ENCODE data around the gene LPAR3. TPM values are rescaled to one million over a fixed set of nuclear protein-coding genes. Genes with fewer than 3 reads are reported as not detected.

Gene LPAR3
- total RNA-seq, 5 donors from 2014 or later (not counting 1 experiment from before 2014, with no cell fraction given): 0.75 to 7.0 (median 2.9) TPM

GRCh38 chr1:84842748-84843231 is 50.2 kb downstream of the LPAR3 start:
- Histone ChIP-seq H3K36me3 (ENCODE audit: control insufficient read depth in 2 of 2, extremely low read depth in 1 of 2, insufficient read depth in 1 of 2, low read length in 1 of 2) (no peaks in the 10 kb centered on the region), H3K4me1 (ENCODE audit: control insufficient read depth in 1 of 2, extremely low read depth in 1 of 2, insufficient read depth in 2 of 2, low read length in 2 of 2) (peaks cover 7 to 8% of the 10 kb centered on the region in 2 experiments), H3K27ac (ENCODE audit: low read length) (no peak overlapping the region), H3K4me3 (ENCODE audit: control insufficient read depth in 1 of 2, extremely low read depth in 1 of 2, low read length in 1 of 2) (no peak overlapping the region), H3K27me3 (replicated peaks in 1 of 2; ENCODE audit: control insufficient read depth in 2 of 2, extremely low read depth in 1 of 2, insufficient read depth in 2 of 2, low read length in 1 of 2) (peaks cover 0 to 4% of the 10 kb centered on the region in 2 experiments), H3K9me3 (no peaks in the 10 kb centered on the region)
- H3K4me1 Mint-ChIP-seq: peaks cover 13 to 31% (median 17%) of the 10 kb centered on the region in 3 donors
- no CpG with 5 or more reads among the region's 3 CpGs for WGBS (ENCODE audit: insufficient coverage)
- no peaks in the 10 kb centered on the region for H3K36me3 Mint-ChIP-seq
- no peak for ATAC-seq (replicated peaks in 1 of 4)
- no peak overlapping the region for H3K4me3 Mint-ChIP-seq
- peaks cover 0 to 8% of the 10 kb centered on the region in 2 donors for H3K27me3 Mint-ChIP-seq
- ChIA-PET CTCF (no interaction called here), POLR2A (interaction anchor here in 1 of 2 donors (0.7 kb wide), 2 partner anchors 777 to 1148 kb away, joined by 3 read pairs; no protein-coding TSS in a partner anchor)
- H3K27ac Mint-ChIP-seq: no peak overlapping the region
- H3K9me3 Mint-ChIP-seq: peaks cover 0 to 4% (median 0%) of the 10 kb centered on the region in 3 donors
- DNase-seq: no peak

GRCh38 chr1:84841971-84842370 is 51.0 kb downstream of the LPAR3 start:
- no peak overlapping the region for H3K27ac Mint-ChIP-seq
- no peaks in the 10 kb centered on the region for H3K36me3 Mint-ChIP-seq
- Histone ChIP-seq H3K27ac (ENCODE audit: low read length) (no peak overlapping the region), H3K4me1 (ENCODE audit: control insufficient read depth in 1 of 2, extremely low read depth in 1 of 2, insufficient read depth in 2 of 2, low read length in 2 of 2) (peaks cover 0 to 2% of the 10 kb centered on the region in 2 experiments), H3K4me3 (ENCODE audit: control insufficient read depth in 1 of 2, extremely low read depth in 1 of 2, low read length in 1 of 2) (no peak overlapping the region), H3K9me3 (no peaks in the 10 kb centered on the region), H3K36me3 (ENCODE audit: control insufficient read depth in 2 of 2, extremely low read depth in 1 of 2, insufficient read depth in 1 of 2, low read length in 1 of 2) (no peaks in the 10 kb centered on the region), H3K27me3 (replicated peaks in 1 of 2; ENCODE audit: control insufficient read depth in 2 of 2, extremely low read depth in 1 of 2, insufficient read depth in 2 of 2, low read length in 1 of 2) (peaks cover 0 to 4% of the 10 kb centered on the region in 2 experiments)
- peaks cover 0 to 8% of the 10 kb centered on the region in 2 donors for H3K27me3 Mint-ChIP-seq
- POLR2A ChIA-PET: interaction anchor here (0.6 to 0.7 kb wide), 2 partner anchors 17 to 1147 kb away, joined by 3 to 4 read pairs; no protein-coding TSS in a partner anchor
- ATAC-seq (replicated peaks in 1 of 4) (no peak), DNase-seq (no peak)
- H3K9me3 Mint-ChIP-seq: peaks cover 0 to 4% (median 0%) of the 10 kb centered on the region in 3 donors
- WGBS (ENCODE audit: insufficient coverage): no CpG with 5 or more reads among the region's 2 CpGs
- CTCF ChIA-PET: no interaction called here
- H3K4me3 Mint-ChIP-seq: no peak overlapping the region
- peaks cover 5 to 23% (median 10%) of the 10 kb centered on the region in 3 donors for H3K4me1 Mint-ChIP-seq

- CTCF ChIA-PET: interaction anchor here in 1 of 2 donors (0.7 kb wide), 1 partner anchor 10 kb away, joined by 4 read pairs; no protein-coding TSS in a partner anchor
- POLR2A ChIA-PET: no interaction called here
Observed at GRCh38 chr1:84840346-84840745, 52.7 kb downstream of the LPAR3 start.

GRCh38 chr1:84839544-84839943 is 53.5 kb downstream of the LPAR3 start:
- ChIA-PET CTCF (interaction anchor here in 1 of 2 donors (0.6 kb wide), 1 partner anchor 13 kb away, joined by 3 read pairs; no protein-coding TSS in a partner anchor), POLR2A (no interaction called here)
- ATAC-seq (replicated peaks in 1 of 4): no peak
- Mint-ChIP-seq H3K4me3 (no peak overlapping the region), H3K9me3 (peaks cover 0 to 4% (median 0%) of the 10 kb centered on the region in 3 donors), H3K4me1 (peaks cover 0 to 20% (median 4%) of the 10 kb centered on the region in 3 donors), H3K36me3 (no peaks in the 10 kb centered on the region), H3K27ac (no peak overlapping the region), H3K27me3 (peaks cover 0 to 8% of the 10 kb centered on the region in 2 donors)
- DNase-seq: no peak
- no peaks in the 10 kb centered on the region for H3K9me3 ChIP-seq
- no peaks in the 10 kb centered on the region for H3K36me3 ChIP-seq (ENCODE audit: control insufficient read depth in 2 of 2, extremely low read depth in 1 of 2, insufficient read depth in 1 of 2, low read length in 1 of 2)
- H3K27ac ChIP-seq (ENCODE audit: low read length): no peak overlapping the region
- no peaks in the 10 kb centered on the region for H3K4me1 ChIP-seq (ENCODE audit: control insufficient read depth in 1 of 2, extremely low read depth in 1 of 2, insufficient read depth in 2 of 2, low read length in 2 of 2)
- WGBS (ENCODE audit: insufficient coverage): no CpG with 5 or more reads among the region's 1 CpG
- H3K4me3 ChIP-seq (ENCODE audit: control insufficient read depth in 1 of 2, extremely low read depth in 1 of 2, low read length in 1 of 2): no peak overlapping the region
- H3K27me3 ChIP-seq (replicated peaks in 1 of 2; ENCODE audit: control insufficient read depth in 2 of 2, extremely low read depth in 1 of 2, insufficient read depth in 2 of 2, low read length in 1 of 2): peaks cover 0 to 4% of the 10 kb centered on the region in 2 experiments

More at GRCh38 chr1:84840346-84840745, 52.7 kb downstream of the LPAR3 start:
- Mint-ChIP-seq H3K27me3 (peaks cover 0 to 8% of the 10 kb centered on the region in 2 donors), H3K4me3 (no peak overlapping the region), H3K27ac (no peak overlapping the region), H3K36me3 (no peaks in the 10 kb centered on the region), H3K4me1 (peaks cover 0 to 15% (median 4%) of the 10 kb centered on the region in 3 donors), H3K9me3 (peaks cover 0 to 4% (median 0%) of the 10 kb centered on the region in 3 donors)
- H3K9me3 ChIP-seq: no peaks in the 10 kb centered on the region
- H3K4me3 ChIP-seq (ENCODE audit: control insufficient read depth in 1 of 2, extremely low read depth in 1 of 2, low read length in 1 of 2): no peak overlapping the region
- no peaks in the 10 kb centered on the region for H3K4me1 ChIP-seq (ENCODE audit: control insufficient read depth in 1 of 2, extremely low read depth in 1 of 2, insufficient read depth in 2 of 2, low read length in 2 of 2)
- ATAC-seq (replicated peaks in 1 of 4): no peak
- no peak overlapping the region for H3K27ac ChIP-seq (ENCODE audit: low read length)
- peaks cover 0 to 4% of the 10 kb centered on the region in 2 experiments for H3K27me3 ChIP-seq (replicated peaks in 1 of 2; ENCODE audit: control insufficient read depth in 2 of 2, extremely low read depth in 1 of 2, insufficient read depth in 2 of 2, low read length in 1 of 2)
- H3K36me3 ChIP-seq (ENCODE audit: control insufficient read depth in 2 of 2, extremely low read depth in 1 of 2, insufficient read depth in 1 of 2, low read length in 1 of 2): no peaks in the 10 kb centered on the region
- no peak for DNase-seq

- Histone ChIP-seq H3K27ac (ENCODE audit: low read length) (no peak overlapping the region), H3K9me3 (no peaks in the 10 kb centered on the region), H3K4me3 (ENCODE audit: control insufficient read depth in 1 of 2, extremely low read depth in 1 of 2, low read length in 1 of 2) (no peak overlapping the region), H3K27me3 (replicated peaks in 1 of 2; ENCODE audit: control insufficient read depth in 2 of 2, extremely low read depth in 1 of 2, insufficient read depth in 2 of 2, low read length in 1 of 2) (peaks cover 0 to 4% of the 10 kb centered on the region in 2 experiments), H3K4me1 (ENCODE audit: control insufficient read depth in 1 of 2, extremely low read depth in 1 of 2, insufficient read depth in 2 of 2, low read length in 2 of 2) (no peaks in the 10 kb centered on the region), H3K36me3 (ENCODE audit: control insufficient read depth in 2 of 2, extremely low read depth in 1 of 2, insufficient read depth in 1 of 2, low read length in 1 of 2) (no peaks in the 10 kb centered on the region)
- Mint-ChIP-seq H3K36me3 (no peaks in the 10 kb centered on the region), H3K27ac (no peak overlapping the region), H3K4me1 (peaks cover 0 to 14% (median 2%) of the 10 kb centered on the region in 3 donors), H3K27me3 (peaks cover 0 to 4% of the 10 kb centered on the region in 2 donors), H3K9me3 (peaks cover 0 to 4% (median 0%) of the 10 kb centered on the region in 3 donors), H3K4me3 (no peak overlapping the region)
- no peak for DNase-seq
- POLR2A ChIA-PET: no interaction called here
- 86% methylated on average over 1 of the region's 3 CpGs for WGBS (ENCODE audit: insufficient coverage)
- CTCF ChIA-PET: no interaction called here
- ATAC-seq (replicated peaks in 1 of 4): no peak
Observed at GRCh38 chr1:84836145-84836544, 56.9 kb downstream of the LPAR3 start.

- H3K4me1 ChIP-seq (ENCODE audit: control insufficient read depth in 1 of 2, extremely low read depth in 1 of 2, insufficient read depth in 2 of 2, low read length in 2 of 2): no peaks in the 10 kb centered on the region
- CTCF ChIA-PET: no interaction called here
- peaks cover 0 to 4% (median 3%) of the 10 kb centered on the region in 3 donors for H3K9me3 Mint-ChIP-seq
- peaks cover 0 to 4% of the 10 kb centered on the region in 2 experiments for H3K27me3 ChIP-seq (replicated peaks in 1 of 2; ENCODE audit: control insufficient read depth in 2 of 2, extremely low read depth in 1 of 2, insufficient read depth in 2 of 2, low read length in 1 of 2)
- ATAC-seq (replicated peaks in 1 of 4) (no peak), DNase-seq (no peak)
- no peaks in the 10 kb centered on the region for H3K36me3 ChIP-seq (ENCODE audit: control insufficient read depth in 2 of 2, extremely low read depth in 1 of 2, insufficient read depth in 1 of 2, low read length in 1 of 2)
- H3K4me3 ChIP-seq (ENCODE audit: control insufficient read depth in 1 of 2, extremely low read depth in 1 of 2, low read length in 1 of 2): no peak overlapping the region
- H3K4me3 Mint-ChIP-seq: no peak overlapping the region
- H3K4me1 Mint-ChIP-seq: peaks cover 0 to 14% (median under 1%) of the 10 kb centered on the region in 3 donors
- H3K36me3 Mint-ChIP-seq: no peaks in the 10 kb centered on the region
- 75% methylated on average over 2 of the region's 7 CpGs for WGBS (ENCODE audit: insufficient coverage)
- H3K9me3 ChIP-seq: no peaks in the 10 kb centered on the region
- H3K27ac Mint-ChIP-seq: peak overlapping the region in 1 of 2 donors; percentile 34
- POLR2A ChIA-PET: no interaction called here
- H3K27ac ChIP-seq (ENCODE audit: low read length): no peak overlapping the region
- H3K27me3 Mint-ChIP-seq: peaks cover 4 to 7% of the 10 kb centered on the region in 2 donors
Observed at GRCh38 chr1:84835169-84835568, 57.8 kb downstream of the LPAR3 start.

Measured in T-cell (primary cell).